ENCODE measurements around the gene TMPO.
"Not testable (repeated sequence)": the region's sequence is repeated elsewhere in the genome, so short reads cannot be mapped to it uniquely, and the experiment has no call there.

TMPO gene

DNA sequence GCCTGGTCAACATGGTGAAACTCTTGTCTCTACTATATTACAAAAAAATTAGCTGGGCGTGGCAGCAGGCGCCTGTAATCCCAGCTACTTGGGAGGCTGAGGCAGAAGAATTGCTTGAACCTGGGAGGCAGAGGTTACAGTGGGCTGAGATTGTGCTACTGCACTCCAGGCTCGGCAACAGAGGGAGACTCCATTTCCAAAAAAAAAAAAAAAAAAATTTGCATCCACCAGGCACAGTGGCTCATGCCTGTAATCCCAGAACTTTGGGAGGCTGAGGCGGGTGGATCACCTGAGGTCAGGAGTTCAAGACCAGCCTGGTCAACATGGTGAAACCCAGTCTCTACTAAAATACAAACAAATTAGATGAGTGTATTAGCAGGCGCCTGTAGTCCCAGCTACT is 3.6 kb upstream of the TMPO start:
- not testable (repeated sequence) for DNase-seq

DNA sequence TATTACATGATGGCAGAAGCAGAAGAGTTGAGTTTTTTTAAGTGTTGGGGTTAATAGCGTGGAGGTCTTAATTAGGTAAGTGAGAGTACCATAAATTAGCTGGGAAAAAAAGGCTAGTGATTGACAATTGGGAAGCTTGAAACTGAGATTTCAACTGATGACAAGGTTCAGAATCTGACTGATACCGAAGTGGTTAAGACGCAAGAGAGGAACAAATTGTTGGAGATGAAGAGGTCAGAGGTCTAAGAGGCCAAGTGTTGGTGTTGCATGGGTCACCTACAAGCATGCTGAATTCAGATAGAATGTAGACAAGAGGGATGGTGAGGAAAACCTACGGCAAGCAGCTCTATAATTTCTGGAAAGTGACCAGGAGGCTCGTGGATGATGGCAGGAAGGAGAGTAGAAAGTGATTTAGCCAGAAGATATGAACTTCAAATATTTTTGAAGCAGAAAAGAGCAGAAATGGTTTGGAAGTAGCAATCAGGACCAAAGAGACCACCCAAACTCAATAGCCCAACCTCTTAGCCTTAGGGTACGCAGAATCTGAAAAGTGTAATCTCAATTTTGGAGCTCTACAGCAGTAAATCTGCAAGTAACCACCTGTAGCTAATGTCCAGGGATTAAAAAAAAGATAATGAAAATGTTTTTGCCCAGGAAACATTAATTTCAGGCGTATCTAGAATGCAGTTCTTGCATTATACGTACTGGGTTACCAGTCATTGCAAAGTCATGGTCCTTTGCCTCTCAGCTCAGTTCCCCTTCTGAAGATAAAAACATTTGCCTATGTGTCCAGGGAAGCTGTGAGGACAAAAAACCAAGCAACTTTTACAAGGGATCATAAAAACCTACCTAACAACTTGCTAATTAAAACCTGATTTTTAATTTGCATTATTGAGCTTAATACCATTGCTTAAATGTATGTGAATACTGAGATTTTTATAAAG is 1.7 kb upstream of the TMPO start:
- no peak for DNase-seq

DNA sequence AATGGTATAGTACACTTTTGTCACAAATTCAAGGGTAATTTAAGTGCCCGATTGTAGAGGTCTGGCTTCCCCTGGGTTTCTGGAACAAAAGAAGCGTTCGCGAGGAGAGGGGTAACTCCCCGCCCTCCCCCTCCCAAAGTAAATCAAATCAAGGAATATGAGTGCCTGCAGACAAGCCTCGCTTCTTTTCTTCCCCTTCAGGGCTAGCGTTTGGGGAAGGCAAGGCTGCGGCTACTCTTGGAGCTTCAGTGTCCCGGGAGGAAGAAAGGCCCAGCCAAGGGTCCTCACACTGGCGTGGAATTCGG is 456 bp upstream of the TMPO start:
- no peak for DNase-seq

DNA sequence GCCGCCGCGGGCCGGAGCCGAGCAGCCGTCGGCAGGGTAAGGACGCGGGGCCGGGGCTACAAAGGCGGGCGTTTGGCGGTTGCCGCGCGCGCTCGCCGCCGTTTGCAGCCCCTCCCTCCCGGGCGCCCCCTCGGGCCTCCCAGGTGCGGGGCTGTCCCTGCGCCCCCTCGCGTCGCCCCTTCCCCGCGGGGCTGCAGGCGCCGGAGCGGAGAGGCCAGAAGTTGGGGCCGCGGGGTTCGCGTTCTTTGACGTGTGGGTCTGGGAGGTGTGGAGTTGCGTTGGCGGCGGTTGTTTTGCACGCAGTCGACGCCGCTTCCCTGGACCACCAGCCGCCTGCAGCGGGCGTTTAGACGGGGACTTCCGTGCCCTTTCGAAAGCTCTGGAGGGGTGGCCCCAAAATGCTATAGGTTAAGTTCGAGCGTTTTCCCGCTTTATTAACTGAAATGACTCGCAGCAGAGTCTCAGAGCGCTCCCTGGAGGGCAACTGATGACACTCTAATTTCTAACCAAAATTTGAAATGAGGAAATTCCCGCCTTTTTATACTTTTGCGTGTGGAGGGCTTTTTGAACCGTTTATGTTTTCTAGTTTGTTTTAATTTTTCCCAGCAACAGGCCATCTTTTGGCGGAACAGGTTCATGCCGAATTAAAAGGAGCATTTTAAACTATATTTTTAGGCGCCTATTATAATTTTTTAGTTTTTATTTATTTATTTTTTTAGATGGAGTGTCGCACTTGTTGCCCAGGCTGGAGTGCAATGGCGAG is 902 bp downstream of the TMPO start:
- DNase-seq, result peak; percentile 85

DNA sequence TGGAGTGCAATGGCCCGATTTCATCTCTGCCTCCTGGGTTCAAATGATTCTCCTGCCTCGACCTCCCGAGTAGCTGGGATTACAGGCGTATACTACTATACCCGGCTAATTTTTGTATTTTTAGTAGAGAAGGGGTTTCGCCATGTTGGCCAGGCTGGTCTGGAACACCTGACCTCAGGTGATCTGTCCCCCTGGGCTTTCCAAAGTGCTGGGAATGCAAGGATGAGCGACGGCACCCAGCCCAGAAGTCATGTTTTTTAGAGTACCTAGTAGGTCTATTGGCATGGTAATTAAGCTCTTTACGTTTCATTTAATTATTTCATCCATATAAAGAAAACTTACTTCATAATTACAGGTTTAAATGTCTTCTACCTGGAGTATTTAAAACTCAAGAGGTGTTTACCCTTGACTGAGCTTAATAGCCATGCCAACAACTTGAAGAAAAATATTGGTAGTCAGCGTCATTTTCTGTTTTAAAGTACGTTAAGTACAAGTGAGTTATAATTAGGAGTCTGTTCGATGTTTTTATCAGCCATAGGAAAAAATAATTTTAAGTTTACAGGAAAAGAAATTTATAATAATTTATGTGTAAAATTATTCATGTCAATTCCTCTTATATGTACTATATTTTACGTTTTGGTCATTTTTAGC is 4.0 kb downstream of the TMPO start:
- DNase-seq, result no peak

DNA sequence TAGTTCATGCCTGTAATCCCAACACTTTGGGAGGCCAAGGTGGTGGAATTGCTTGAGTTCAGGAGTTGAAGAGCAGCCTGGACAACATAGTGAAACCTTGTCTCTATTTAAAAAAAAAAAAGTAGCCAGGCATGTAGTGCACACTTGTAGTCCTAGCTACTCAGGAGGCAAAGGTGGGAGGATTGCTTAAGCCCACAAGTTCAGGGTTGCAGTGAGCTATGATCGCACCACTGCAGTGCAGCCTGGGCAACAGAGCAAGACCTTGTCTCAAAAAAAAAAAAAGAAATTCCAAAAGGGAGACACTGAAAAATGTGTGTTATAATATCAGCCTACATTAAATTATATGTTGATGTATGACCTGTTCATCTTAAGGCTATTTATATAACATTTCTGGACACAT is 14.7 kb downstream of the TMPO start:
- DNase-seq, result no peak

DNA sequence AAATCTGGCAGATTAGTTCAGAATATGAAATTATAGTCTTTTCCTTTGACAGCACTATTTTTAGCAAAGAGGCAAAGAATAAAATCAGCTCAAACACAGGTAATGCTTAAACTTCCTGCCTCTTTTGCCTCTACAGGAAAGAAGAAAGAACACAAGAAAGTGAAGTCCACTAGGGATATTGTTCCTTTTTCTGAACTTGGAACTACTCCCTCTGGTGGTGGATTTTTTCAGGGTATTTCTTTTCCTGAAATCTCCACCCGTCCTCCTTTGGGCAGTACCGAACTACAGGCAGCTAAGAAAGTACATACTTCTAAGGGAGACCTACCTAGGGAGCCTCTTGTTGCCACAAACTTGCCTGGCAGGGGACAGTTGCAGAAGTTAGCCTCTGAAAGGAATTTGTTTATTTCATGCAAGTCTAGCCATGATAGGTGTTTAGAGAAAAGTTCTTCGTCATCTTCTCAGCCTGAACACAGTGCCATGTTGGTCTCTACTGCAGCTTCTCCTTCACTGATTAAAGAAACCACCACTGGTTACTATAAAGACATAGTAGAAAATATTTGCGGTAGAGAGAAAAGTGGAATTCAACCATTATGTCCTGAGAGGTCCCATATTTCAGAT is 17.4 kb downstream of the TMPO start:
- DNase-seq, result no peak

DNA sequence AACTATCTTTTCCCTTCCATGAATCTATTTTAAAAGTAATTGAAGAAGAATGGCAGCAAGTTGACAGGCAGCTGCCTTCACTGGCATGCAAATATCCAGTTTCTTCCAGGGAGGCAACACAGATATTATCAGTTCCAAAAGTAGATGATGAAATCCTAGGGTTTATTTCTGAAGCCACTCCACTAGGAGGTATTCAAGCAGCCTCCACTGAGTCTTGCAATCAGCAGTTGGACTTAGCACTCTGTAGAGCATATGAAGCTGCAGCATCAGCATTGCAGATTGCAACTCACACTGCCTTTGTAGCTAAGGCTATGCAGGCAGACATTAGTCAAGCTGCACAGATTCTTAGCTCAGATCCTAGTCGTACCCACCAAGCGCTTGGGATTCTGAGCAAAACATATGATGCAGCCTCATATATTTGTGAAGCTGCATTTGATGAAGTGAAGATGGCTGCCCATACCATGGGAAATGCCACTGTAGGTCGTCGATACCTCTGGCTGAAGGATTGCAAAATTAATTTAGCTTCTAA is 18.4 kb downstream of the TMPO start:
- DNase-seq, result no peak

DNA sequence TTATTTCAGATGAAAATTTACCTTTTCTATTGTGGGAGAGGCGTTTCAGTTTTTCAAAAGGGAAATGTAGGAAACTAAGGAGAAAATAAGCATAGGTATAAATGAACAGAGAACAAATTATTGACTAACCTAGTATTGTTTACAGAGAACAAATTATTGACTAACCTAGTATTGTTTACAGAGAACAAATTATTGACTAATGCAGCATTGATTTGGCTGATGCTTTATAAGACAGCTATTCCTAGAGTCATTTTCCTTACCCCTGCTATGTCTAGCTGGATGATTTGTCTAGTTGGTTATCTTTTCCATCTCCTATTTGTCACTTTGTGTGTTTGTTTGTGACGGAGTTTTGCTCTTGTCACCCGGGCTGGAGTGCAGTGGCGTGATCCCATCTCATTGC is 22.6 kb downstream of the TMPO start:
- DNase-seq, result no peak

DNA sequence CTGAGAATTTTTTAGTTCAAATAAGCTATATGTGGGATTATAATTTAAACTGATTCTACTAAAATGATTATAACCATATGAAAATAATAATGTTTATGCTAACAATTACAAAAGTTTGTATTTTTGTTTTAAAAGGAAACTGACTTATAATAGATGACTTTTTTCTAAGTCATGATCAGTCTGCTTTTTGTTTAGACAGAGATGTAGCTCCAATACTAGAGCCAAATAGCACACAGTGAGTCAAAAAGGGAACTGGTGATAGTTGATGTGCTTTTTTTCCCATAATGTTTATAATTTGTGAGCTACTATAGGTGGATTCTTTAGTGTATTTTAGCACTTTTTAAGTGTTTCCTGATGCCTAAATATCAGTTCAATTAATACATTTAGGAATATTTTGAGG is 28.3 kb downstream of the TMPO start:
- DNase-seq, result no peak

DNA sequence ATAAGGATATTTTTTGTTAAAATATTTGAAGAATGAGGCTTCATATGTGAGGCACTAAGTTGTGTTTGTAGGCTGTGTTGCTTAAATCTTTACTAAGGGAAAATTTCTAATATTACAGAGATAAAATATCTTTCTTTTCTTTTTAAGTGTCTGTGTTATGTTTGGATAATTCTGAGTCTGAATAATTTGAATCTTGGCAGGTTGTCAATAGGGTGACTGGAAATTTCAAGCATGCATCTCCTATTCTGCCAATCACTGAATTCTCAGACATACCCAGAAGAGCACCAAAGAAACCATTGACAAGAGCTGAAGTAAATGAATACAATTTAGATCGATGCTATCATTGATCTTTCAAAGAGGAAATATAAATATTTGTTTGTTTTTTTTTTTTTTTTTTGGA is 29.4 kb downstream of the TMPO start:
- DNase-seq, result no peak

DNA sequence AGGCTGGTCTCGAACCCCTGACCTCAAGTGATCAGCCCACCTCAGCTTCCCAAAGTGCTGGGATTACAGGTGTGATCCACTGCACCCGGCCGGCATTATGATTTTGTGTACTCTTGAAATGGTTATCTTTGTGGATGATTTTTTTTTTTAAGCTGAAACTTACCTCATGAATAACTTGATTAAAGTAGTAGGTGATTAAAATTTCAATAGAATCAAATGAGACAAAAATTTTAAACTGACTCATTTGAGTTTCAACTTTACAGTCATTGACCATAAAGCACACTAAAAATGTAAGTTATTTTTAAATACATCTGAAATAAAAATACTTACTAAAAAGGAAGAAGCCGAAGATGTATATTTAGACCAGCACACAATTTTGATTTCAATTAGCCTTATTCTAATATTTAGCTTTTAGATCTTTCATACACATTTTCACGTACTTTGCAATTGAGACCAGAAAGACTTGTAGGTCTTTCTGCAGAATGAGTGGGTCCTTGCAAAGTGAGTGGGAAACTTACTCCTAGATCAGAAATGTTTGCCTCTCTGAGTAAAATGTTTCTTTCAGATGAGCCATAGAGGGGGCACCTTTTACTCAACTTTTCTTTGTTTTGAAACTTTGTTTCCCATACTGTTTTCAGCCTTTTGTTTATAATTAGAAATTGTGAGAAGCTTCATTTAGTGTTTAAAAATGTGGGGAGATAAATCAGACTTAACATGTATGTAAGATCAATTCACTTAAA is 34.2 kb downstream of the TMPO start:
- DNase-seq, result no peak

DNA sequence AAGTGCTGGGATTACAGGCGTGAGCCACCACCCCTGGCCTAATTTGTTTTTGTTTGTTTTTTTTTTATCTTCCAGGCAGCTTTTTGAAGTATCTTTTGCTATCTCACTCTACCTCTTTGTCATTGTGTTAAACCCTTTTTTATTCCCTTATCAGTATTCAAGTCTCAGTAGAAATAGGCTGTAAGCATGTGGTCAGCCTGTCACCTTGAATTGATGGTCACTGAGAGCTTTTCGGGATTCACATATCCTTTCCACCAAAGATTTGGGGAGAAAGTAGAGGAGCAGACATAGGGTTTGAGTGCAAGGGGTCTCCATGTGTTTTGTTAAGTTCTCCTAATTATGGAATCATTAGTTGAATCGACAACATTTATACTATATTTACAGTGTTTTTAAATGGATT is 36.4 kb downstream of the TMPO start:
- DNase-seq, result no peak

DNA sequence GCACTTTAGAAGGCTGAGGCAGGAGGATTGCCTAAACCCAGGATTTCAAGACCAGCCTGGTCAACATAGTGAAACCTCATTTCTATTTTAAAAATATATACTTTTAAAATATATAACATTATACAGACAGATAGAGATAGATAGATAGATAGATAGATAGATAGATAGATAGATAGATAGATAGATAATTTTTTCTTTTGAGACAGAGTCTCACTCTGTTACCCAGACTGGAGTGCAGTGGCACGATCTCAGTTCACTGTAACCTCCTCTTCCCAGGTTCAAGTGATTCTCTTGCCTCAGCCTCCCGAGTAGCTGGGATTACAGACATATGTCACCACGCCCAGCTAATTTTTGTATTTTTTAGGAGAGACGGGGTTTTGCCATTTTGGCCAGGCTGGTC is 42.7 kb downstream of the TMPO start:
- not testable (repeated sequence) for DNase-seq

DNA sequence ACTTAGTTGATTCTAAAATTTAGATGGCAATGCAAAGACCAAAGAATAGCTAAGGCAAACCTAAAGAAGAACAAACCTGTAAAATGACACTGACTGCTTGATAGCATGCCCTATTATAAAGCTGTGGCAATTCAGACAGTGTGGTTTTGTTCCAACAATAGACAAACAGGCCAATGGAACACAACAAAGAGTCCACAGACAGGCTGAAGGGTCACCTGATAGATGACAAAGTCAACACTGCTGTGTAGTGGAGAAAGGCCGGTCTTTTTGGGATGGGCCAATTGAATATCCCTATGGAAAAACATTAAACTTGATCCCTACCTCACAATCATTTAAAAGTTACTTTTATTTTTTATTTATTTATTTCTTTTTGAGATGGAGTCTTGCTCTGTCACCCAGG is 44.3 kb downstream of the TMPO start:
- no peak for DNase-seq

DNA sequence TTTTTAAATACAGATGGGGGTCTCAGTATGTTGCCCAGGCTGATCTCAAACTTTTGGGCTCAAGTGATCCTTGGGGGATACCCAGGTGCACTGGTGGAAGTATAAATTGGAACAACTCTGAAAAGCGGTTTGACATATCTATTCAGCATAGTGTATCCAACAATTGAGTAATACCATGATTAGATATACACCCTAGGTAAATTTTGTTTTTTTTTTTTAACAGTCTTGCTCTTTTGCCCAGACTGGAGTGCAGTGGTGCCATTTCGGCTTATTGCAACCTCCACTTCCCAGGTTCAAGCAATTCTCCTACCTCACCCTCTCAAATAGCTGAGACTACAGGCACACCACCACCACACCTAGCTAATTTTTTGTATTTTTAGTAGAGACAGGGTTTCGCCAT is 46.5 kb downstream of the TMPO start:
- no peak for DNase-seq

DNA sequence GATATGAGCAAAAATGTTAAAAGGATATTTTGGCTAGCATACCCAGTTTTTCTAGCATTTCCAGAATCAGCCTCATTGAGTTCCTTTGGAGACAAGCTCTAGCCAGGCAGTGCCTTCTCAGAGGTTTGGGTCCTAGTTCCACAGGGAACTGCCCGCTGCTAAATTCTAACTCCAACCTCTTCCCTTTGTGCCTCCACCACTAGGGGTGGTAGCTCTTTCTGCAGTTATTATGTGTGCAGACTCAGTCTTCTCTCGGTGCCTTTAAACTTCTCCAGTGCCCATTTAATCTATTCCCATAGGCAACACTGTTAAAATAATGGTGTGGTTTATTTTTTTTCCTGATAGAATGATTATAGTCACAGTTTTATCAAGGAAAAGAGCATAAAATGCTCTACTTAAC is 56.6 kb downstream of the TMPO start:
- no peak for DNase-seq

DNA sequence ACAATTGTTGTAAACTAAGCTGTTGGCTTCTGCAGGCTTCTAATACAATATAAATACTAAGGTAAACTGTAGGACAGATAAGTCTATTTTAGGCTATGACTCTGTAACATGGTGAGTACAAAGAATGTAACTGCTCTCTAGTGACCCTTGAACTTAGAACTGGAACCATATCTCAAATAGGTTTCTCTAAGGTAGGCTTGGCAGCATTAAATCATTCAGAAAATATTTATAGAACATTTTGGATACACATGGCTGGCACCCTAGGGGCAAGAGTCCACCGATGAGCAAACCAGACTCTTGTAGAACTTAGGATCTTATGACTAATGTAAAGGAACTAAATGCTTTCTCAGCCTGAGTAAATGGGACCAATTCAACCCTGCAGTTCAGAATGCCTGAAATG is 58.7 kb downstream of the TMPO start:
- DNase-seq, result no peak

DNA sequence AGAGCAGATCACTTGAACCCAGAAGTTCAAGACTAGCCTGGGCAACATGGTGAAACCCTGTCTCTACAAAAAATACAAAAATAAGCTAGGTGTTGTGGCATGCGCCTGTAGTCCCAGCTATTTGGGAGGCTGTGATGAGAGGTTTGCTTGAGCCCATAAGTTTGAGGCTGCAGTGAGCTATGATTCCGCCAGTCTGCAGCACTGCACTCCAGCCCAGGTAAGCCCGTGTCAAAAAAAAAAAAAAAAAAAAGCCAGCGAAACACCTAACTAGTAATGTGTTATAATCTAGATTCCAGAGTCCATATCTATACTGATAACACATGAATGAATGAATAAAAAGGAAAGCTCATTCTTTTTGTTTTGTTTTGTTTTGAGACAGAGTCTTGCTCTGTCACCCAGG is 59.6 kb downstream of the TMPO start:
- no peak for DNase-seq

DNA sequence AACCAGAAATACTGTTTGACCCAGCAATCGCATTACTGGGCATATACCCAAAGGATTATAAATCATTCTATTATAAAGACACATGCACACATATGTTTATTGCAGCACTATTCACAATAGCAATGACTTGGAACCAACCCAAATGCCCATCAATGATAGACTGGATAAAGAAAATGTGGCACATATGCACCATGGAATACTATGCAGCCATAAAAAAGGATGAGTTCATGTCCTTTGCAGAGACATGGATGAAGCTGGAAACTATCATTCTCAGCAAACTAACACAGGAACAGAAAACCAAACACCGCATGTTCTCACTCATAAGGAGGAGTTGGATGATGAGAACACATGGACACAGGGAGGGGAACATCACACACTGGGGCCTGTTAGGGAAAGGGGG is 61.4 kb downstream of the TMPO start:
- DNase-seq, result not testable (repeated sequence)

DNA sequence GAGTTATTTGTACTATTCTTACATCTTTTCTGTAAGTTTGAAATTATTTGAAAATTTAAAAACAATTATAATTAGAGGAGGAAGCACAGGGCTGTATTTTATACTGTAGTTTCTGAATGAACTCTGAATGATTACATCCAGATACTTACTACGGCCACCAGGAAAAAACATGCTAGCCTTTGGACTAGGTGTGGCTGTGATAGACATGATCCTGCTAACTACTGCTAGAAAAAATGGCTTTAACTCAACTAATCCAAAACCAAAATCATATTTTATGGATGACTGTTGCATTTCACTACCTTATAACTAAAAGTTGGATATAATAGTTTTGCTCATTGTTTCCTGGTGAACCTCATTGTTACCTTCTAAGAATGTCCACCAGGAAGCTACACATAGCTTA is 63.0 kb downstream of the TMPO start:
- no peak for DNase-seq

DNA sequence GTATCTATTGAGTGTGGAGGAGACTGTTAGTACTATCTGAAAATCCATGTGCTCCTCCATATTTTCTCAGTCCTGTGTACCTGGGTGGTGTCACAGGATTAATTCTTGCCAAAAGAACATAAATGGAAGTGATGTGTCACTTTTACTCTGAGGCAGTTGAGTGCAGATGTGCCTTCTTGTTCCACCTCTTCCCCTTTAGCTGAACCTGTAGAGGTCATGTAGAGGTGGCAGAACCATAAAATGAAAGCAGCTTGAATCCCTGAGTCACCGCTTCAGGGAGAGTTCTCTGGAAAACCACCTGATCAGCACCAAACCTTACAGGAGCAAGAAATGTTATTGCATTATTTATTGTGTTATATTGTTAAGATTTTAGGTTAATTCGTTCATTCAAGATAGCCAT is 63.4 kb downstream of the TMPO start:
- DNase-seq, result no peak

DNA sequence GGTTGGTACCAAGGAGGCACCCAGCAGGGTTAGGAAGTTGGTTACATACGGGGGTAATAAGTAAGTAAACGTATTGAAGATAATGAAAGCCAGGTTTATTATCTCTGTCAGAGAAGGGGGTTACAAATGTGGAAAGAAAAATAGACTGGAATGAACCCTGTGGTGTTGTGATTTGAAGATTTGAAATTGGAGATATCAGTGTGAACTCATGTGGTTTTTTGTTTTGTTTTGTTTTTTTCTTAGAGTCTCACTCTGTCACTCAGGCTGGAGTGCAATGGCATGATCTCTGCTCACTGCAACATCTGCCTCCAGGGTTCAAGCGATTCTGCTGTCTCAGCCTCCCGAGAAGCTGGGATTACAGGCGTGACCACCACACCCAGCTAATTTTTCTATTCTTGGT is 64.0 kb downstream of the TMPO start:
- DNase-seq, result no peak
